PC-9 (cell line): ENCODE measurements around the gene EVA1C. TPM values are rescaled to one million over a fixed set of nuclear protein-coding genes. Genes with fewer than 3 reads are reported as not detected.
"Not testable (repeated sequence)": the region's sequence is repeated elsewhere in the genome, so short reads cannot be mapped to it uniquely, and the experiment has no call there.

Experiments
- BruUV-seq: library from RNA; stranded (reverse); fragments of 400-500 nt; replicated peaks from 2 replicates; lab custom pipeline; 2021; lab: Mats Ljungman, UMichigan
- CTCF ChIA-PET: fragments of 300-600 bp; sonication (Branson Sonifier 250); formaldehyde crosslinking; loops from one replicate; lab custom pipeline; 2022; ENCODE audit warnings: antibody characterized with exemption; lab: Charles Lee
- POLR2A ChIA-PET: fragments of 300-600 bp; sonication (Branson Sonifier 250); formaldehyde crosslinking; loops from one replicate; lab custom pipeline; 2022; ENCODE audit warnings: antibody characterized with exemption; ENCODE audit not compliant: unreplicated experiment; lab: Charles Lee
- DNase-seq, 2 experiments: peaks; one replicate each; pipeline versions ENCODE4 v3.0.0 to v3.0.0-alpha.2; 2015 to 2022; ENCODE audit warnings: mixed read lengths in 1 of 2
- H2AFZ ChIP-seq: fragments of 200-600 bp; sonication (generic); 2 replicates; pipeline ENCODE4 v1.8.1; 2017; ENCODE audit warnings: antibody characterized with exemption
- H3F3A ChIP-seq: fragments of 200-600 bp; sonication (generic); 2 replicates; pipeline ENCODE4 v1.8.1; 2017; ENCODE audit warnings: antibody characterized with exemption, mild to moderate bottlenecking, low read depth; ENCODE audit not compliant: insufficient read depth
- H3K27ac ChIP-seq: fragments of 200-600 bp; sonication (generic); 2 replicates; pipeline ENCODE4 v1.6.1; 2016; ENCODE audit warnings: mixed run types
- H3K27me3 ChIP-seq: fragments of 200-600 bp; sonication (generic); 2 replicates; pipeline ENCODE4 v1.6.1; 2016; ENCODE audit warnings: low read depth, mixed run types; ENCODE audit not compliant: insufficient read depth
- H3K36me3 ChIP-seq: fragments of 200-600 bp; sonication (generic); 2 replicates; pipeline ENCODE4 v1.6.1; 2016; ENCODE audit warnings: low read depth, mixed run types
- H3K4me1 ChIP-seq: fragments of 200-600 bp; sonication (generic); replicated peaks from 2 replicates; pipeline ENCODE4 v1.6.1; 2016; ENCODE audit warnings: mixed run types; ENCODE audit not compliant: insufficient read depth
- H3K4me2 ChIP-seq: fragments of 200-600 bp; sonication (generic); 2 replicates; pipeline ENCODE4 v1.6.1; 2017; ENCODE audit warnings: mixed run types
- H3K4me3 ChIP-seq: fragments of 200-600 bp; sonication (generic); 2 replicates; pipeline ENCODE4 v1.6.1; 2016; ENCODE audit warnings: mixed run types
- H3K79me2 ChIP-seq: fragments of 200-600 bp; sonication (generic); 2 replicates; pipeline ENCODE4 v1.6.1; 2017; ENCODE audit warnings: low read depth, mixed run types
- H3K9me2 ChIP-seq: fragments of 200-600 bp; sonication (generic); 2 replicates; pipeline ENCODE4 v1.8.1; 2017; ENCODE audit warnings: mild to moderate bottlenecking; ENCODE audit not compliant: insufficient read depth
- H3K9me3 ChIP-seq: fragments of 200-600 bp; sonication (generic); 2 replicates; pipeline ENCODE4 v1.8.1; 2016; ENCODE audit warnings: low read depth; ENCODE audit not compliant: insufficient read depth
- H4K20me1 ChIP-seq: fragments of 200-600 bp; sonication (generic); 2 replicates; pipeline ENCODE4 v1.8.1; 2017; ENCODE audit not compliant: insufficient read depth
- EZH2 ChIP-seq: fragments of 200-600 bp; sonication (generic); IDR thresholded peaks from 2 replicates; pipeline ENCODE4 v1.8.0; 2017; ENCODE audit warnings: antibody characterized with exemption, low read depth
- intact Hi-C: fragments of 100-400 bp; cut with micrococcal nuclease; formaldehyde crosslinking; loops from one replicate; pipeline ENCODE4 v1.10.0; 2022; ENCODE audit not compliant: unreplicated experiment
- total RNA-seq: library from RNA; stranded (reverse); gene quantifications from 2 replicates; pipeline ENCODE4 v1.2.3, GENCODE V29; 2021
- TF ChIP-seq, protein P1 (sequence below): fragments of 200-600 bp; sonication (generic); conservative IDR thresholded peaks from 2 replicates; pipeline ENCODE4 v1.6.1; 2017; ENCODE audit warnings: mixed run types, antibody characterized with exemption, mild to moderate bottlenecking, moderate library complexity

EVA1C gene
- total RNA-seq, 1 experiment from 2014 or later, result 3.0 TPM

DNA sequence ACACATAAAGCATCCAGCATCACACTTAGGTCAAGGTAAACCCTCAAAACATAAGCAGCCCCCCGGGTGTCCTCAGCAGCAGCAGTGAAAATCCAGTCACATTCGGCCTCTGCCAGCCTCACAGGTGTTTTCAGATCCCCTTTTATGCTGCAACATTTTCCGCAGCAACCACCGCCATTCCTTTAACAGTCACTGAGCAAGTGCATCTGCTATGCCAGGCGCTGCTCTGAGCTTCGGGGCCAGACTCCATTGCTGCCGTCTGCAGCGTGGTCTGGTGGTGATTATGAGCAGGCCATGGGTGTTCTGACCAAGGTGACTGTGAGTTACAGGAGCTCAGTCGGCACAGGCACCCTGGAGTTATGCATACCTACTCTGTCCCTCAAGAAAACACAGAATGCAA is 24.2 kb upstream of the EVA1C start:
- POLR2A ChIA-PET, result no interaction called here
- no peak overlapping the region for H3K27ac ChIP-seq
- H3K27me3 ChIP-seq, result no peaks in the 10 kb centered on the region
- TF ChIP-seq, protein P1, sequence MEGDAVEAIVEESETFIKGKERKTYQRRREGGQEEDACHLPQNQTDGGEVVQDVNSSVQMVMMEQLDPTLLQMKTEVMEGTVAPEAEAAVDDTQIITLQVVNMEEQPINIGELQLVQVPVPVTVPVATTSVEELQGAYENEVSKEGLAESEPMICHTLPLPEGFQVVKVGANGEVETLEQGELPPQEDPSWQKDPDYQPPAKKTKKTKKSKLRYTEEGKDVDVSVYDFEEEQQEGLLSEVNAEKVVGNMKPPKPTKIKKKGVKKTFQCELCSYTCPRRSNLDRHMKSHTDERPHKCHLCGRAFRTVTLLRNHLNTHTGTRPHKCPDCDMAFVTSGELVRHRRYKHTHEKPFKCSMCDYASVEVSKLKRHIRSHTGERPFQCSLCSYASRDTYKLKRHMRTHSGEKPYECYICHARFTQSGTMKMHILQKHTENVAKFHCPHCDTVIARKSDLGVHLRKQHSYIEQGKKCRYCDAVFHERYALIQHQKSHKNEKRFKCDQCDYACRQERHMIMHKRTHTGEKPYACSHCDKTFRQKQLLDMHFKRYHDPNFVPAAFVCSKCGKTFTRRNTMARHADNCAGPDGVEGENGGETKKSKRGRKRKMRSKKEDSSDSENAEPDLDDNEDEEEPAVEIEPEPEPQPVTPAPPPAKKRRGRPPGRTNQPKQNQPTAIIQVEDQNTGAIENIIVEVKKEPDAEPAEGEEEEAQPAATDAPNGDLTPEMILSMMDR, result no peak
- TF ChIP-seq EZH2, result no peak
- H3K4me2 ChIP-seq, result no peak overlapping the region
- peaks cover 53% of the 10 kb centered on the region for H4K20me1 ChIP-seq
- 0 out of 2 replicates have a peak, but pooled peaks cover 3% of the 10 kb centered on the region for H3F3A ChIP-seq
- no peaks in the 10 kb centered on the region for H3K9me3 ChIP-seq
- no peak overlapping the region for H3K4me3 ChIP-seq
- H2AFZ ChIP-seq, result no peak overlapping the region
- no peaks in the 10 kb centered on the region for H3K36me3 ChIP-seq
- H3K9me2 ChIP-seq, result no peaks in the 10 kb centered on the region
- no peak for DNase-seq
- CTCF ChIA-PET, result no interaction called here
- peaks cover 8% of the 10 kb centered on the region; the same call in 1 of the 2 replicates for H3K4me1 ChIP-seq
- intact Hi-C loops, result no loop called here
- BruUV-seq, result no TSS peak
- H3K79me2 ChIP-seq, result peaks cover 65% of the 10 kb centered on the region

GRCh38 chr21:32389337-32390015 is 23.0 kb upstream of the EVA1C start:
- Histone ChIP-seq H3K4me2 (no peak overlapping the region), H3K79me2 (peaks cover 65% of the 10 kb centered on the region), H3F3A (peaks cover 14% of the 10 kb centered on the region; the same call in 1 of the 2 replicates), H3K9me2 (no peaks in the 10 kb centered on the region), H3K36me3 (no peaks in the 10 kb centered on the region), H3K27ac (no peak overlapping the region), H3K4me1 (peaks cover 16% of the 10 kb centered on the region), H3K9me3 (no peaks in the 10 kb centered on the region), H3K4me3 (no peak overlapping the region), H2AFZ (no peak overlapping the region), H4K20me1 (peaks cover 51% of the 10 kb centered on the region), H3K27me3 (no peaks in the 10 kb centered on the region)
- no peak for DNase-seq
- CTCF ChIA-PET, result no interaction called here
- no peak for TF ChIP-seq EZH2
- TF ChIP-seq, protein P1, result no peak
- intact Hi-C loops, result no loop called here
- POLR2A ChIA-PET, result no interaction called here
- BruUV-seq, result no TSS peak

- POLR2A ChIA-PET, result not testable (repeated sequence)
Measured at GRCh38 chr21:32390537-32391224, 21.8 kb upstream of the EVA1C start.

More at GRCh38 chr21:32390537-32391224, 21.8 kb upstream of the EVA1C start:
- H3K9me2 ChIP-seq, H3K4me2 ChIP-seq, H3K36me3 ChIP-seq, CTCF ChIA-PET, H3K27ac ChIP-seq, H3K4me3 ChIP-seq, BruUV-seq, DNase-seq, H3K9me3 ChIP-seq, intact Hi-C loops, H2AFZ ChIP-seq, H3K27me3 ChIP-seq: not testable (repeated sequence)
- Histone ChIP-seq H3F3A (peaks cover 14% of the 10 kb centered on the region; the same call in 1 of the 2 replicates), H3K4me1 (peaks cover 19% of the 10 kb centered on the region), H4K20me1 (peaks cover 45% of the 10 kb centered on the region), H3K79me2 (peaks cover 65% of the 10 kb centered on the region)
